Parathyroid adenoma (tissue), 2 donors: ENCODE results near the gene TANGO2.

Source experiments
- H2AFZ ChIP-seq: fragments of 300-600 bp; sonication (generic); one replicate; pipeline ENCODE4 v1.7.0; 2017; ENCODE audit warnings: antibody characterized with exemption, mild to moderate bottlenecking
- H3K27ac ChIP-seq: fragments of 300-600 bp; sonication (generic); one replicate; pipeline ENCODE4 v1.7.0; 2017
- H3K27me3 ChIP-seq: fragments of 300-600 bp; sonication (generic); one replicate; pipeline ENCODE4 v1.7.0; 2017; ENCODE audit warnings: low read length; ENCODE audit not compliant: control insufficient read depth, insufficient read depth
- H3K36me3 ChIP-seq: fragments of 300-600 bp; sonication (generic); one replicate; pipeline ENCODE4 v1.7.0; 2017; ENCODE audit warnings: low read length; ENCODE audit not compliant: control insufficient read depth, insufficient read depth
- H3K4me1 ChIP-seq: fragments of 300-600 bp; sonication (generic); one replicate; pipeline ENCODE4 v1.7.0; 2017; ENCODE audit warnings: control low read depth
- H3K4me2 ChIP-seq: fragments of 300-600 bp; sonication (generic); one replicate; pipeline ENCODE4 v1.7.0; 2017; ENCODE audit warnings: low read length
- H3K4me3 ChIP-seq: fragments of 300-600 bp; sonication (generic); one replicate; pipeline ENCODE4 v1.7.0; 2017; ENCODE audit warnings: low read depth, low read length
- H3K79me2 ChIP-seq: fragments of 300-600 bp; sonication (generic); one replicate; pipeline ENCODE4 v1.7.0; 2017; ENCODE audit warnings: control low read depth
- H3K9ac ChIP-seq: fragments of 300-600 bp; sonication (generic); one replicate; pipeline ENCODE4 v1.7.0; 2017; ENCODE audit warnings: mild to moderate bottlenecking
- H3K9me3 ChIP-seq: fragments of 300-600 bp; sonication (generic); one replicate; pipeline ENCODE4 v1.7.0; 2017; ENCODE audit warnings: low read length; ENCODE audit not compliant: control insufficient read depth
- CTCF ChIP-seq: fragments of 300-600 bp; sonication (generic); IDR thresholded peaks from one replicate; pipeline ENCODE4 v1.7.0; 2017; ENCODE audit warnings: antibody characterized with exemption, mild to moderate bottlenecking
- donor health status: primary hyperparathyroidism.

The TANGO2 gene

GRCh38 chr22:20054485-20054884, 33.6 kb downstream of the TANGO2 start:
- no peak overlapping the region for H3K4me3 ChIP-seq
- H3K27ac ChIP-seq, result no peak overlapping the region
- no peaks in the 10 kb centered on the region for H3K27me3 ChIP-seq
- no peak overlapping the region for H3K9ac ChIP-seq
- H3K36me3 ChIP-seq, result no peaks in the 10 kb centered on the region
- H3K4me2 ChIP-seq, result no peak overlapping the region
- no peak overlapping the region for H2AFZ ChIP-seq
- H3K9me3 ChIP-seq, result no peaks in the 10 kb centered on the region
- TF ChIP-seq CTCF, result no peak
- no peaks in the 10 kb centered on the region for H3K79me2 ChIP-seq
- no peaks in the 10 kb centered on the region for H3K4me1 ChIP-seq

- TF ChIP-seq CTCF, result no peak
Measured at GRCh38 chr22:20055144-20055543, 34.2 kb downstream of the TANGO2 start.

GRCh38 chr22:20055654-20056053, 34.7 kb downstream of the TANGO2 start:
- H2AFZ ChIP-seq, result no peak overlapping the region
- no peaks in the 10 kb centered on the region for H3K27me3 ChIP-seq
- no peak overlapping the region for H3K4me3 ChIP-seq
- no peak overlapping the region for H3K9ac ChIP-seq
- no peak overlapping the region for H3K27ac ChIP-seq
- H3K36me3 ChIP-seq, result no peaks in the 10 kb centered on the region
- no peaks in the 10 kb centered on the region for H3K79me2 ChIP-seq
- H3K4me2 ChIP-seq, result no peak overlapping the region
- no peaks in the 10 kb centered on the region for H3K9me3 ChIP-seq
- H3K4me1 ChIP-seq, result no peaks in the 10 kb centered on the region
- TF ChIP-seq CTCF, result no peak

More at GRCh38 chr22:20055144-20055543, 34.2 kb downstream of the TANGO2 start:
- Histone ChIP-seq H3K4me3 (no peak overlapping the region), H3K36me3 (no peaks in the 10 kb centered on the region), H3K27me3 (no peaks in the 10 kb centered on the region), H3K9ac (no peak overlapping the region), H3K9me3 (no peaks in the 10 kb centered on the region), H3K4me1 (no peaks in the 10 kb centered on the region), H3K4me2 (no peak overlapping the region), H3K79me2 (no peaks in the 10 kb centered on the region), H2AFZ (no peak overlapping the region), H3K27ac (no peak overlapping the region)

- Histone ChIP-seq H3K4me1 (no peaks in the 10 kb centered on the region), H3K27me3 (no peaks in the 10 kb centered on the region), H3K36me3 (no peaks in the 10 kb centered on the region)
Measured at GRCh38 chr22:20056161-20056560, 35.3 kb downstream of the TANGO2 start.

More at GRCh38 chr22:20056161-20056560, 35.3 kb downstream of the TANGO2 start:
- Histone ChIP-seq H3K79me2 (no peaks in the 10 kb centered on the region), H3K9me3 (no peaks in the 10 kb centered on the region), H3K9ac (no peak overlapping the region), H3K4me3 (no peak overlapping the region), H3K27ac (no peak overlapping the region), H2AFZ (no peak overlapping the region), H3K4me2 (no peak overlapping the region)
- TF ChIP-seq CTCF, result no peak
